GM21619 (cell line): Measurements from ENCODE around the gene WNT6.

Experiments used
- ATAC-seq: cut with Tn5 transposase; IDR thresholded peaks from one replicate; pipeline ENCODE4 v1.9.1; 2021; ENCODE audit not compliant: unreplicated experiment

The WNT6 gene

GRCh38 chr2:218856167-218856895 is 3.3 kb upstream of the WNT6 start:
- ATAC-seq, result no peak

DNA sequence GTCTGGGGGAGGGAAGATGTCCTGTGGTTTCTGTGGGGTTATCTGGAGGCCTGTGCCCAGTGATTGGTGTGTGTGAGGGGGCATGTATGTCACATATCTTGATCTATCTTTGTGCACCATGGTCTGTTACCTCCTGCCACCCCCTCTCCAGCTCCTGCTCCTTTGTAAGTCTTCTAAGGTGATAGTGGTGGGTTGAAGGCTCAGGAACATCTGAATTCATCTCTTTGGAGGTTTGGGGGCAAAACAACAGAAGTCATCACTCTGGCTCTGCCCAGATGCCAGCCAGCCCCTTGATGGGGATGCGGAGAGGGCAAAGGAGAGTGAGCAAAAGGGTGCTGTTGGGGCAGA is 2.7 kb upstream of the WNT6 start:
- ATAC-seq, result no peak

GRCh38 chr2:218857371-218858137 is 2.1 kb upstream of the WNT6 start:
- ATAC-seq, result no peak

GRCh38 chr2:218858138-218858445 is 1.5 kb upstream of the WNT6 start:
- no peak for ATAC-seq

GRCh38 chr2:218858671-218859555 is 692 bp upstream of the WNT6 start:
- ATAC-seq, result no peak

- no peak for ATAC-seq
These were observed 605 bp downstream of the WNT6 start for GRCh38 chr2:218859988-218860831.

- ATAC-seq, result no peak
These were observed 1.4 kb downstream of the WNT6 start for GRCh38 chr2:218860950-218861381.

GRCh38 chr2:218861645-218862318 is 2.2 kb downstream of the WNT6 start:
- no peak for ATAC-seq

DNA sequence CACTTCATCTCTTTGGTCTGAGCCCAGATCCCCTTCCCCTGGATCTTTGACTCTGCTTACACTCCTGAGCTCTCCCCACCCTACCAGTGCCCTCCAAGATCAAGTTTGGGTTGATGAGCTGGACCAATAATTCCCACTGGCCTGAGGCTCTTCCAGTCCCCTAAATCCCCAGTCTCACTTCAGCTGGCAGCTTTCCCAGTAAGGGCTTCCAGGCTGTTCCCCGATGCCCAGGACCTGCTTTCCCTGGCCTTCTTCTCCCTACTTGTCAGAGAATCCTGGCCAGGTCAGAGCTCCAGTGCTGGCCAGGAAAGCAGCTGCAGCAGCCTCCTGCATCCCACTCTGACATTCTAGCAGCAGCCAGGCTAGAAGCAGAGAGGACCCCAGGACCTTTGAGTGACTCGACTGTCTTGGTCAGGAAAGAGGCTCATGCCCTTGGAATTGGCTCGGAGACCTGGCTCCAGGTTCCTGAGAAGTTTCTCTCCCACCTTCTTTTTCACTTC is 3.5 kb downstream of the WNT6 start:
- no peak for ATAC-seq

DNA sequence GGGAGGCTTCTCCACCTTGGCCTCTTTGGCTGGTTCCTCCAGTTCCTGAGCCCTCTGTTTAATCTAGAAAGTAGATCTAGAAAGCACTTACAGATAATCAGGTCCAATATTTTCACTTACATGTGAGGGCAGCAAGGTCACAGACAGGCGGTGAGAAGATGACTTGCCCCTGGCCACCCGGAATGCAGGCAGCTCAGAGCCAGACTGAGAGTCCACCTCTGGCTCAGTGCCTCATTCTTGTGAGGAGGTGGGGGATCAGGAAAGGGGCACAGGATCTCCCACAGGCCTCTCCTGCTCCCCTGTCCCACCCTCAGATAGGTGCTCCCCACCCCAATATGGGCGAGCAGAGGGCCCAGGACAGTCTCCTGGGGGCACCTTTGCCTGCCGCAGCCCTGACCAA is 5.8 kb downstream of the WNT6 start:
- ATAC-seq, result no peak

DNA sequence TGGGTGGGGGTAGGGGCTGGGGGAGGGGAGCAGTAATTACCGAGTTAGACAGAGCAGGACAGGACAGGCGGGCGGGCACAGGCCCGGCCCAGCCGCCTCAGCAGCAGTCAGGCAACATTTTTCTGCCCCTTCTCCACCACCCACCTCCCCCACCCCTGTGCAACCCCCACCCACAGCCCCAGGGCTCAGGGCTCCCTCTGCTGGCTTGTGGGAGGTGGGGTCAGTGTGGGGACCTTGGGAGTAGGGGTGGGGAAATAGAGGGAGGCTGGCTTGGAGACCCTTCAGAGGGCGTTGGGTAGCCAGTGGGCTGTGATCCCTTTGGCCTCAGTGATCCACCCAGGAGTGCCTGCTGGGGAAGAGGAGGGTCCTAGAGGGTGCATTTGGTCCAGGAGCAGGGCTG is 6.4 kb downstream of the WNT6 start:
- ATAC-seq, result no peak

GRCh38 chr2:218867900-218868299 is 8.3 kb downstream of the WNT6 start:
- peak; percentile 47 for ATAC-seq

GRCh38 chr2:218869064-218869463 is 9.5 kb downstream of the WNT6 start:
- ATAC-seq, result no peak

GRCh38 chr2:218870984-218871344 is 11.4 kb downstream of the WNT6 start:
- ATAC-seq, result no peak

GRCh38 chr2:218871345-218872302 is 12.0 kb downstream of the WNT6 start:
- ATAC-seq, result no peak

DNA sequence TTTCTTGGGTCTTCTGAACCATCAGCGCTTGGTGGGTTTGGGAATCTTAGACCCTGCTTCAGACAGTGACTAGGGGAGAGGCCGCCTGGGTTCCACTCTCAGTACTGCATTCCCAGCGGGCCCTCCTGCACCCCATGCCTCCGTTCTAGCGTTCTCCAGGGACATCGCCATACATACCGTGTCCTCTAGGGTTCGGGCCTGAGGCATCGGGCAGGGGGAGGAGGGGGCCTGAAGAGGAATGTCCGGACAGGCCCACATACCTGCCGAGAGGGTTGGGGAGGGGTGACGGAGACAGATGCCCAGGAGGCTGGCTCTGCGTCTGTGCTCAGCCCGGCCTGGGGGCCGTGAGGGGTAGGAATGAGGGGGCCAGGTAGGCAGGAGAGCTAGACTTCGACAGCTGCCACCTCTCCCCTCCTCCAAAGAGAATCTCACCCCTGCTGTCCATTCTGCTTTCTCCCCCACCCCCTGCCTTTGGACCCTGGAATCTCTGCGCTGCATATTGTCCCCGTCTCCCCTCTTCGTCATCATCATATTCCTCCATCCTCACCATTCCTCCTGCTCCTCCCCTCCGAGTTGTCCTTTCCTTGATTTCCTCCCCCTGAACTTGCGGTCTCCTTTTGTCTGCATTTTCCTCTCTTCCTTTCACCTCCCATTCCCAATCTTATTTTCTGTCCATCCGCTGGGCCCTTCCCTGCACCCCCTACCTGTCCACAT is 13.2 kb downstream of the WNT6 start:
- ATAC-seq, result no peak

- ATAC-seq, result no peak
These were observed 14.0 kb downstream of the WNT6 start for GRCh38 chr2:218873359-218874194.
